NAMALWA (cell line): ENCODE measurements around the gene TRIM61.
"Not testable (repeated sequence)": the region's sequence is repeated elsewhere in the genome, so short reads cannot be mapped to it uniquely, and the experiment has no call there.

Experiments used
- DNase-seq: peaks from one replicate; pipeline ENCODE4 v3.0.0-alpha.2; 2015; ENCODE audit warnings: low spot score

TRIM61 gene

GRCh38 chr4:164977243-164978164 lies at the start of gene TRIM61:
Gene TRIM61, minus strand, starts transcription at chr4:164977657. Its CDS starts 7,655 bp downstream, at chr4:164970002.
- DNase-seq = peak; percentile 88

GRCh38 chr4:165025782-165026181 lies 48.3 kb upstream of the TRIM61 start:
- DNase-seq = not testable (repeated sequence)

- DNase-seq = not testable (repeated sequence)
These were observed 42.5 kb upstream of the TRIM61 start for GRCh38 chr4:165019995-165020394.

GRCh38 chr4:165016971-165017370 lies 39.5 kb upstream of the TRIM61 start:
- DNase-seq = no peak

GRCh38 chr4:165013691-165014090 lies 36.2 kb upstream of the TRIM61 start:
- no peak for DNase-seq

GRCh38 chr4:165011403-165011802 lies 33.9 kb upstream of the TRIM61 start:
- DNase-seq = no peak

GRCh38 chr4:165010991-165011390 lies 33.5 kb upstream of the TRIM61 start:
- DNase-seq = no peak

GRCh38 chr4:165010487-165010886 lies 33.0 kb upstream of the TRIM61 start:
- no peak for DNase-seq

- no peak for DNase-seq
These were observed 32.2 kb upstream of the TRIM61 start for GRCh38 chr4:165009493-165010227.

- no peak for DNase-seq
These were observed 29.4 kb upstream of the TRIM61 start for GRCh38 chr4:165006886-165007285.

GRCh38 chr4:165006456-165006855 lies 29.0 kb upstream of the TRIM61 start:
- no peak for DNase-seq

GRCh38 chr4:165005352-165005925 lies 28.0 kb upstream of the TRIM61 start:
- no peak for DNase-seq

- not testable (repeated sequence) for DNase-seq
These were observed 24.5 kb upstream of the TRIM61 start for GRCh38 chr4:165001957-165002356.

- DNase-seq = not testable (repeated sequence)
These were observed 21.1 kb upstream of the TRIM61 start for GRCh38 chr4:164998526-164999080.

GRCh38 chr4:164997941-164998340 lies 20.5 kb upstream of the TRIM61 start:
- no peak for DNase-seq

- peak; percentile 40 for DNase-seq
These were observed 19.9 kb upstream of the TRIM61 start for GRCh38 chr4:164997324-164997723.

GRCh38 chr4:164996123-164996522 lies 18.7 kb upstream of the TRIM61 start:
- not testable (repeated sequence) for DNase-seq

- not testable (repeated sequence) for DNase-seq
These were observed 13.3 kb upstream of the TRIM61 start for GRCh38 chr4:164990786-164991185.

- DNase-seq = no peak
These were observed 12.0 kb upstream of the TRIM61 start for GRCh38 chr4:164989471-164989870.

- DNase-seq = not testable (repeated sequence)
These were observed 5.5 kb downstream of the TRIM61 start for GRCh38 chr4:164971929-164972328.

- no peak for DNase-seq
These were observed 17.6 kb downstream of the TRIM61 start for GRCh38 chr4:164959896-164960295.

- not testable (repeated sequence) for DNase-seq
These were observed 18.0 kb downstream of the TRIM61 start for GRCh38 chr4:164959421-164959820.
